GM12872 (cell line): ENCODE measurements around the gene SCUBE1.

ENCODE experiments used
- TF ChIP-seq, protein P1 (sequence below): IDR thresholded peaks from 3 replicates; pipeline ENCODE4 v1.5.1; 2011; ENCODE audit warnings: low read depth, mild to moderate bottlenecking, low read length, moderate library complexity; ENCODE audit not compliant: insufficient read depth

The SCUBE1 gene

DNA sequence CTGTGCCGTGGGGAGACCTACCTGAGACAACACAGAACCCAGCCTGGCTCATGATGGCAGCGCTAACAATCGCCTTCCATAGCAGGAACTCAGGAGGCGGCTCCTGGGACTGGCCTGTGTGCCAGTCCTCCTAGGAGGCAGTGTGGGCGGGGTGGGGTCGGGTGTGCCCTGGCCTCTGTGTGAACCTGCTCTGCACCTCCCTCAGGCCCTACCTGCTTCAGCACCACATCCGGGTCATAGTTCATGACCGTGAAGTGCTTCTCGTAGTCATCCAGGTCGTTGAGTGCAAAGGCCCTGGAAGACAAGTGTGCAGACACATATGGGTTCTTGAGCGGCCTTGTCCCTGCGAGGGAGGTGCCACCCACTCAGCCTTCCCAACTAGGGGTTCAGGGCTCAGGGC is 171.6 kb downstream of the SCUBE1 start:
- TF ChIP-seq, protein P1, sequence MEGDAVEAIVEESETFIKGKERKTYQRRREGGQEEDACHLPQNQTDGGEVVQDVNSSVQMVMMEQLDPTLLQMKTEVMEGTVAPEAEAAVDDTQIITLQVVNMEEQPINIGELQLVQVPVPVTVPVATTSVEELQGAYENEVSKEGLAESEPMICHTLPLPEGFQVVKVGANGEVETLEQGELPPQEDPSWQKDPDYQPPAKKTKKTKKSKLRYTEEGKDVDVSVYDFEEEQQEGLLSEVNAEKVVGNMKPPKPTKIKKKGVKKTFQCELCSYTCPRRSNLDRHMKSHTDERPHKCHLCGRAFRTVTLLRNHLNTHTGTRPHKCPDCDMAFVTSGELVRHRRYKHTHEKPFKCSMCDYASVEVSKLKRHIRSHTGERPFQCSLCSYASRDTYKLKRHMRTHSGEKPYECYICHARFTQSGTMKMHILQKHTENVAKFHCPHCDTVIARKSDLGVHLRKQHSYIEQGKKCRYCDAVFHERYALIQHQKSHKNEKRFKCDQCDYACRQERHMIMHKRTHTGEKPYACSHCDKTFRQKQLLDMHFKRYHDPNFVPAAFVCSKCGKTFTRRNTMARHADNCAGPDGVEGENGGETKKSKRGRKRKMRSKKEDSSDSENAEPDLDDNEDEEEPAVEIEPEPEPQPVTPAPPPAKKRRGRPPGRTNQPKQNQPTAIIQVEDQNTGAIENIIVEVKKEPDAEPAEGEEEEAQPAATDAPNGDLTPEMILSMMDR, result no peak

DNA sequence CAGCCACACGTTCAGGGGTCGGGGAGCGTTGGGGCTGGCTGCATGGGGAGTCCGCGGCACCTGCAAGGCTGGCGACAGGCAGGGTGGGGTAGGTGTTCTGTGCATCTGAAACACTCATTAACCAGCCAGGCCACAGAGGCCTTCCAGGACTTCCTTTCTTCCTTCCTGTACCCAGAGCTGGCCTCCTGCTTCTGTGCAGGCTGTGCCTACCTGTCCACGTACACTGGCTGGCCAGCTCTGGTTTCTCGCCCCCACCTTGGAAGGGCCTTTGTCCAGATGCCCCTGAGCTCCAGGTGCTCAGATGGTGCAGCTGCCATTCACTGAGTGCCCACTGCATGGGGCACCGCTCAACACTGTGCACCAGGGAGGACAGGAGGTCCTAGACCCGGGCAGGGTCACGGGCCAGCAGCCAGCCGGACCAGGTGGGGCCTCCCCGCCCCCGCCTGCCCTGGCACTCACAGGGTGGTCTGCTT is 172.1 kb downstream of the SCUBE1 start:
- TF ChIP-seq, protein P1, result no peak

GRCh38 chr22:43170131-43170480 is 173.1 kb downstream of the SCUBE1 start:
- TF ChIP-seq, protein P1, result no peak

GRCh38 chr22:43169310-43170130 is 173.7 kb downstream of the SCUBE1 start:
- TF ChIP-seq, protein P1, result no peak

DNA sequence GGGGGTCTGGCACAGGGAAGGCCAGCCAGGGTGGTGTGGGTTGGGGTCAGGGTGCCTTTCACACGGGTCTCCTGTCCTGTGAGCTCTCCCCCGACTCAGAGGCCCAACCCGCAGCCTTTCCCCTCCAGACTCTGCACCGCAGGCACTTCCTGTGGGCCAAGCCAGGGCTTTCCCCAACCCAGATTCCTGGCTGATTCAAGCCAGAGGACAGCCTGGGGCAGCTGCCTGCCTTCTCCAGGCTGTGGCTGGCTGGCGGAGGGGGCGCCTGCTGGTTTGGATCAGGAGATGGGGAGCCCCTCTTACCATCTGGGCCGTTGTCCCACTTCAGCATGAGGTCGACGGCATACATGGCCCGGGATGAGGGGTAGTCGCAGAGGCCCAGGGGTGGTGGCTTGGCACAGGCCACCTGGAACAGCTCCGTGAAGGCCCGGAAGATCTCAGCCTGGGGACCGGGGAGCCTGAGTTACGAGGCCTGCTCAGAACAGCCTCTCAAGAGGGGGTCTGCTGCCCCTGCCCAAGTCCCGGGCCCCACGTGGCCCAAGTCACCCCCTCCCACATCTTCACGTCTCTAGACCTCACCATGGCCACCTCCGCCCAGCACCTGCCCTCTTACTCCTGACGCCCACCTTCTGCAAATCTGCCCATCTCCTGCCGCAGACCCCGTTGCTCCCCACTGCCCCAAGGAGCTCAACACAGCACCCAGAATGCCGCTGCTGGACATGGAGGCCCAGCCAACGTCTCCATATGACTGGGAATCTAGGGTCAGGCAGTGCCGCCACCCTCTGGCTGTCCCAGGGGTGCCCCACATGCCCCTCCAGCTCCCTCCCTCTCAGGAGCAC is 174.5 kb downstream of the SCUBE1 start:
- TF ChIP-seq, protein P1, result no peak

GRCh38 chr22:43167001-43167589 is 176.1 kb downstream of the SCUBE1 start:
- TF ChIP-seq, protein P1, result no peak
